Measurements from ENCODE around the gene GLIS1. TPM values are rescaled to one million over a fixed set of nuclear protein-coding genes. Genes with fewer than 3 reads are reported as not detected.

The GLIS1 gene
- total RNA-seq, 2 donors from 2014 or later: 0.16 TPM; not detected in 1

DNA sequence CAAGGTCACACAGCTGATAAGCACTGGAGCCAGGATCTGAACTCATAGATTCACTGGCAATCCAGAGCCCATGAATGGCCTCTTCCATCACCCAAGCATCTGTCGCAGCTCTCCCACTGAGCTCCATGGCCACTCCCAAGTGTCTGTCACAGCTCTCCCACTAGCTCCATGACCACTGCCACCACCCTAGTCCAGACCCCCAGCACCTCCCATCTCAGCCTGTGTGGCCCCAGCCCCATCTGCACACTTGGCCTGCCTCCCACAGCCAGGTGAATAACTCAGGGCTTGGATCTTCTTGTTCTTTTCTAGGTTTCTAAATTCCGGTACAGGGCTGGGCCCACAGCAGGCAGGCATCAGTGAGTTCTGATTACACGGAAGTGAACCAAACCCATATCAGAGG, 76.0 kb downstream of the GLIS1 start:
- TF ChIP-seq, protein P1, sequence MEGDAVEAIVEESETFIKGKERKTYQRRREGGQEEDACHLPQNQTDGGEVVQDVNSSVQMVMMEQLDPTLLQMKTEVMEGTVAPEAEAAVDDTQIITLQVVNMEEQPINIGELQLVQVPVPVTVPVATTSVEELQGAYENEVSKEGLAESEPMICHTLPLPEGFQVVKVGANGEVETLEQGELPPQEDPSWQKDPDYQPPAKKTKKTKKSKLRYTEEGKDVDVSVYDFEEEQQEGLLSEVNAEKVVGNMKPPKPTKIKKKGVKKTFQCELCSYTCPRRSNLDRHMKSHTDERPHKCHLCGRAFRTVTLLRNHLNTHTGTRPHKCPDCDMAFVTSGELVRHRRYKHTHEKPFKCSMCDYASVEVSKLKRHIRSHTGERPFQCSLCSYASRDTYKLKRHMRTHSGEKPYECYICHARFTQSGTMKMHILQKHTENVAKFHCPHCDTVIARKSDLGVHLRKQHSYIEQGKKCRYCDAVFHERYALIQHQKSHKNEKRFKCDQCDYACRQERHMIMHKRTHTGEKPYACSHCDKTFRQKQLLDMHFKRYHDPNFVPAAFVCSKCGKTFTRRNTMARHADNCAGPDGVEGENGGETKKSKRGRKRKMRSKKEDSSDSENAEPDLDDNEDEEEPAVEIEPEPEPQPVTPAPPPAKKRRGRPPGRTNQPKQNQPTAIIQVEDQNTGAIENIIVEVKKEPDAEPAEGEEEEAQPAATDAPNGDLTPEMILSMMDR (IDR thresholded peaks at IDR 0.05): no peak
- Histone ChIP-seq H3K9me3 (no peaks in the 10 kb centered on the region), H3K36me3 (no peaks in the 10 kb centered on the region), H3K27me3 (no peaks in the 10 kb centered on the region), H3K27ac (no peak overlapping the region), H3K4me3 (no peak overlapping the region), H3K9ac (ENCODE audit: low read depth in 2 of 2, low read length in 2 of 2) (no peak overlapping the region), H3K4me1 (no peaks in the 10 kb centered on the region)
- intact Hi-C loops (cut with DNase I): no loop called here
- no peak for DNase-seq

DNA sequence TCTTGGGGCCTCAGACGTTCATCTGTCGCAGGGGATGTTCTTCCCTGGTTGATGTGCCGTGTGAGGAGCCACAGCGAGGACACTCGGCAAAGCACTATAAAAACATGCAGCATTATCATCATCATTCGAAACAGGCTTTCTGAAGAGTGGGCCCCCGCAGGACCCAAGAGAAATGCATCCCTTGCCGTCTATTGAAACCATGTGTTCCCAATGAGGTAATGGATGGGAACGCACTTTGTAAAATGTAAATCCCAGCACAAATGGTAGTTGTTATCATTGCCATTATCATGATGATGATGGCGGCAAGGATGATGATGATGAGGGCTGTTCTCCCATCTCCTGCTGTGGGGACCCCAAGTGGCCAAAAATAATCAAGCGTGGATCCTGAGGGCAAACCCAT, 76.8 kb downstream of the GLIS1 start:
- no peak for DNase-seq
- Histone ChIP-seq H3K9ac (ENCODE audit: low read depth in 2 of 2, low read length in 2 of 2) (no peak overlapping the region), H3K9me3 (no peaks in the 10 kb centered on the region), H3K27ac (no peak overlapping the region), H3K36me3 (no peaks in the 10 kb centered on the region), H3K27me3 (no peaks in the 10 kb centered on the region), H3K4me1 (no peaks in the 10 kb centered on the region), H3K4me3 (no peak overlapping the region)
- TF ChIP-seq, protein P1 (IDR thresholded peaks at IDR 0.05): no peak
- intact Hi-C loops (cut with DNase I): no loop called here

DNA sequence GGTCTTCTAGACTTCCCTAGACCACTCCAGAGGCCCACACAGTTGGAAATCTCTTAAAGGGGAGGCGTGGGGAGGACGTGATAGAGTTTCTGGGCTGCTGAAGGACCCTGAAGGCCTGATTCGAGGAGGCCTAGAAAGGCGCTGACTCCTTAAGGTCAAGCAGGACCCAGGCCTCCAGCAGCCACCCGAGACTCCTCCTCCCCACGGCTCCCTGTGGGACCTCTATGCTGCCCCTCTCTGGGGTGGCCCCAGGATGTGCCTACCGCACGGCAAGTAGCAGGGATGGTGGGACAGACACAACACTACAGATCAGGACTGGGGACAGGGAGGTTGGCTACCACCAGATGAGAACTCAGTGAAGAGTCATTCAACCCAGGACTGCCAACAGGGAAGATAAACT, 77.5 kb downstream of the GLIS1 start:
- intact Hi-C loops (cut with DNase I): no loop called here
- H3K27ac ChIP-seq: no peak overlapping the region
- no peaks in the 10 kb centered on the region for H3K27me3 ChIP-seq
- DNase-seq: no peak
- H3K4me1 ChIP-seq: no peaks in the 10 kb centered on the region
- no peaks in the 10 kb centered on the region for H3K36me3 ChIP-seq
- H3K9ac ChIP-seq (ENCODE audit: low read depth in 2 of 2, low read length in 2 of 2): no peak overlapping the region
- H3K4me3 ChIP-seq: no peak overlapping the region
- TF ChIP-seq, protein P1 (IDR thresholded peaks at IDR 0.05): no peak
- H3K9me3 ChIP-seq: no peaks in the 10 kb centered on the region

DNA sequence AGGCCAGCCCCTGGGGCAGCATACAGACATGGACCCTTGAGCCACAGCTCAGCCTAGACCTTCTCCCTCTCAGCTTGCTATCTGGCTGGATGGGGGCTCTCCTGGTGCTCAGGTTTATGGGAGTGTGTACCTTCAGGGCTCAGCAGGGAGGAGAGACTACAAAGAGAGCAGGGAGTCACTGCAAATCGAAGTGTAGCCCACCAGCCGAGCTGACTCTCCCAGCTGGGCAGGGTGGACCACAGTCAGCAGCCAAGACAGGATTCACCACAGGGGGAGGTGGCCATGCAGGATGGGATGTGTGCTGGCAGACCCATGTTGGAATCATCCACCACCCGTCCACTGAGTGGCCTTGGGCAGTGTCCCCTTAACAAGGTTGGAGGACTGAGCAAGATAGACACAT, 78.3 kb downstream of the GLIS1 start:
- DNase-seq: no peak
- Histone ChIP-seq H3K27me3 (no peaks in the 10 kb centered on the region), H3K4me3 (no peak overlapping the region), H3K4me1 (no peaks in the 10 kb centered on the region), H3K27ac (no peak overlapping the region), H3K36me3 (no peaks in the 10 kb centered on the region), H3K9me3 (no peaks in the 10 kb centered on the region), H3K9ac (ENCODE audit: low read depth in 2 of 2, low read length in 2 of 2) (no peak overlapping the region)
- TF ChIP-seq, protein P1 (IDR thresholded peaks at IDR 0.05): no peak
- intact Hi-C loops (cut with DNase I): no loop called here

DNA sequence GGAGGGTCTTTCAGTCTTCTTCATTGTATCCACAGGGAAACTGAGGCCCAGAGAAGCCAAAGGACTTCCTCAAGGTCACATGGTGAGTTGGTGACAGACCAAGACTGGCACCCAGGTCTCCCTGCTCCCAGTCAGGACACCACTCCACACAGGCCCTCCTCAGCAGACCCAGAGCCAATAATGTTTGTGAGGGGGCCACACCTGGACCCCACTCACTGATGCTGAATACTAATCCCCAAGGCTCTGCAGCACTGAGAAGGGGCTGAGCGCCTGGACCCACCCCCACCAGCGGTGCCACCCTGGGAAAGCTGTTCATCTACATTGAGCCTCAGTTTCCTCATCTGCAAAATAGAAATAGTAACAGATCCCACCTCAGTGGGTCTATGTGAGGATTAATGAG, 79.5 kb downstream of the GLIS1 start:
- DNase-seq: no peak
- Histone ChIP-seq H3K4me3 (no peak overlapping the region), H3K4me1 (no peaks in the 10 kb centered on the region), H3K9me3 (no peaks in the 10 kb centered on the region), H3K36me3 (no peaks in the 10 kb centered on the region), H3K27ac (no peak overlapping the region), H3K9ac (ENCODE audit: low read depth in 2 of 2, low read length in 2 of 2) (no peak overlapping the region), H3K27me3 (no peaks in the 10 kb centered on the region)
- TF ChIP-seq, protein P1 (IDR thresholded peaks at IDR 0.05): no peak
- intact Hi-C loops (cut with DNase I): no loop called here
